ENCODE results near the gene ZNF536.

The ZNF536 gene

DNA sequence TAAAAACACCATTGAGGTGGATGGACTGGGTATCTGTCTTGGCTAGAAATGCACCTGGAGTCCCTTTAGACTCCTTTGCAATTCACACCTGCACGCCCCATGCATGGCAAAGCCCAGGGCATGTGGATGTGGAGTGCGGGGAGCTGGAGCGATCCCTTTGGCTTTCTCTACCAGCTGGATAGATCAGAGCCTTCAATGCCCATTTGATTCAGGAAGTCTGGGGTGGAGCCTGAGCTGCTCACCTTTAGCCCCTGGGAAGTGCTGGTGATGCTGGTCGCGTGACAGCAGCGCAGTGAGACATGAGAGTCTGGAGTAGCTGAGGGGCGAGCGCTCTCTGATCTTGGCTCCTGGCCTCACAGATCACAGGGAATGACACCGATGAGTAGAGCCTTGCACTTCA is 4.8 kb upstream of the ZNF536 start:
- H3K27ac ChIP-seq = no peak overlapping the region
- no peak for TF ChIP-seq Cebpa-rat (IDR thresholded peaks at IDR 0.05)
- no peaks in the 10 kb centered on the region; a peak in 1 of 22 replicates for H3K27me3 ChIP-seq

DNA sequence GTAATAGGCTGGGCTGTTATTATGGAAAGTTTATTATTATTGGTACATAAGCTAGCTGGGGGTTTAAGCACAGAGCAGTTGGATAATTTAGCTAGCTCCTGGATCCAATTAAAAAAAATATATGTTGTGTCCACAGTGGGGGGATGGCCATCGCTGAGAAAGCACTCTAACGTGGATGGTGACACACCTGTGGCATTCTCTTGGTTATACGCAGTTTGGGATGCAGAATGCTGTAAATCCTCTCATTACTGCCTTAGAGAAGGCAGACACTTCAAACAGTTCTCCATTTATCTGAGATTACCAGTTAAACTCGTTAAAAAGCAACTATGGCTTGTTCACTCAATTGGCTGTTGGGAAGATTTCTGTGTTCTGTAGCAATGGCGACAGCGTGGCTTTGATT is 2.4 kb upstream of the ZNF536 start:
- TF ChIP-seq Cebpa-rat (IDR thresholded peaks at IDR 0.05) = no peak
- Histone ChIP-seq H3K36me3 (no peaks in the 10 kb centered on the region), H3K9me3 (replicated peaks in 1 of 11) (peaks cover 0 to 1% (median 0%) of the 10 kb centered on the region in 11 experiments; a peak in 2 of 22 replicates), H3K27ac (no peak overlapping the region), H3K4me2 (no peak overlapping the region), H4K20me1 (no peaks in the 10 kb centered on the region), H3K27me3 (no peaks in the 10 kb centered on the region), H3K9ac (no peak overlapping the region), H3K4me1 (no peaks in the 10 kb centered on the region), H3K4me3 (no peak overlapping the region)

More for the DNA sequence above, 4.8 kb upstream of the ZNF536 start:
- Histone ChIP-seq H3K9ac (no peak overlapping the region), H3K4me2 (no peak overlapping the region), H3K4me3 (no peak overlapping the region), H4K20me1 (no peaks in the 10 kb centered on the region), H3K4me1 (no peaks in the 10 kb centered on the region), H3K36me3 (no peaks in the 10 kb centered on the region), H3K9me3 (replicated peaks in 1 of 11) (no peaks in the 10 kb centered on the region)

DNA sequence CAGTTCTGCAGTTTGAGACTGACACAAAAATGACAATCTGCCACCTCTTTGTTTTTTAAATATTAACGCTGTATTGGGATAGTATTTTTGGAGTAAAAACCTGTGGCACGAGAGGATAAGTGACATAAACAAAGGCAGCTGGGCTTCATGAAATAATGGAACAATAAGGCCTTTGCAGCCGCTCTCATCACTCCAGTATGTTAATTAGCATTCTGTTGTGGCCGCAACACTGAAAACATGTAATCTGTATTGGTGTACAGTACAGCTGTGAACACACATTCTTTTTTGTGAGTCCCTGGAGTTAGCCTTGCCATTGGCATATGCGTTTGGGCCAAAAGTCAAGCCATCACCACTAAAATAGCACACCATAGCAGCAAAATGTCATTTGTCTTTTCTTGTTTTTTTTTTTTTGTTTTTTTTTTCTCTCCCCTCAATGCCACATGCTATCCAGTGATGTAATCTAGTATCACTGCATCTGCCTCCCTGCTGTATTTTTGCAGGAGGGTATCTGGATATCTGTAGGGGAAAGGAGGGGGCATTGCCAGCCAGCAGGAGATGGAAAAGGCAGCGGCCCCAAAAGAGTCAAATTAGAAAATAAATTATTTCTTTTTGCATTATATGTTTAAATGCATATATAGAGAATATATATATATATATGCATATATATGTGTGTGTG is 885 bp upstream of the ZNF536 start:
- Histone ChIP-seq H3K27ac (no peak overlapping the region), H3K4me2 (no peak overlapping the region), H3K9me3 (replicated peaks in 1 of 11) (peaks cover 0 to 10% (median 0%) of the 10 kb centered on the region in 11 experiments; a peak in 5 of 22 replicates), H3K4me3 (no peak overlapping the region), H4K20me1 (no peaks in the 10 kb centered on the region), H3K27me3 (no peaks in the 10 kb centered on the region), H3K36me3 (no peaks in the 10 kb centered on the region), H3K9ac (no peak overlapping the region), H3K4me1 (no peaks in the 10 kb centered on the region)
- TF ChIP-seq Cebpa-rat (IDR thresholded peaks at IDR 0.05) = no peak

DNA sequence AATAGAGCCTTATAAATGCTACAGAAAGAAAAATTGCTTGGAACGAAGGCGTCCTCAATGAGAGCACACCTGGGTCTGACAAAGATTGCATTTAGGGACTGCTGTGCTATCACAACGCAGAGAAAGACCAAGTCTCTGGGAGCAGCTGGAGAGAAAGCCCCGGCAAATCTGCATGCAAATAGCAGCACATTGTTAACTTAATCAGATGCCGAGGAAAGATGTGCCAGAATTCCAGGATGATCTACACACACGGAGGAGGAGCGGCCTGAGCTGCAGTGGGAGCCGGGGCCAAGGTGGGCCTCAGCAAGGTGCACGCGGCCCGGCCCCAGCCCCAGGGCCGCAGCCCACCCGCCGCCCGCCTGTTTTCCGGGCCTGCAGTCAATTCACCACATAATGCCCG is 1.4 kb downstream of the ZNF536 start:
- Histone ChIP-seq H3K27ac (no peak overlapping the region), H3K36me3 (no peaks in the 10 kb centered on the region), H3K4me1 (no peaks in the 10 kb centered on the region), H3K4me2 (no peak overlapping the region), H3K9ac (no peak overlapping the region), H4K20me1 (no peaks in the 10 kb centered on the region), H3K4me3 (no peak overlapping the region), H3K27me3 (no peaks in the 10 kb centered on the region), H3K9me3 (replicated peaks in 1 of 11) (peaks cover 0 to 10% (median 0%) of the 10 kb centered on the region in 11 experiments; a peak in 5 of 22 replicates)
- TF ChIP-seq Cebpa-rat (IDR thresholded peaks at IDR 0.05) = no peak

DNA sequence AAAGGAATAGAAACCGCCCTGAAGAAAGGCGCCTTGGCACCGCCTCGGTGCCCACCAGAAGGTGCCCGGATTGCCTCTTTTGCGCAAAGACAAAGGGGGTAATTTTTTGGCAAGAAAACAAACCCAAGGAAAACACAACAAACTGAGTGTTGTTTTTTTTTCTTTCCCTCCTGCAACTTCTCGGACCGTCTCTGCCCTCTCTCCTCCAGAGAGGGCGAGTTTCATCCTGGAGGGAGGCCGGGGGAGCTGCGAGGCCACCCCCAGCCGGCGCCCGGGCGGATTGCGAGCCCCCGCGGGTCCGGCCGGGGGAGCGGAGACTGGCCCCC is 2.3 kb downstream of the ZNF536 start:
- Histone ChIP-seq H3K9me3 (replicated peaks in 1 of 11) (peaks cover 0 to 10% (median 0%) of the 10 kb centered on the region in 11 experiments; a peak in 5 of 22 replicates), H3K4me1 (no peaks in the 10 kb centered on the region), H3K27me3 (no peaks in the 10 kb centered on the region), H3K4me3 (no peak overlapping the region), H4K20me1 (no peaks in the 10 kb centered on the region), H3K36me3 (no peaks in the 10 kb centered on the region), H3K4me2 (no peak overlapping the region), H3K27ac (no peak overlapping the region), H3K9ac (no peak overlapping the region)
- TF ChIP-seq Cebpa-rat (IDR thresholded peaks at IDR 0.05) = no peak

DNA sequence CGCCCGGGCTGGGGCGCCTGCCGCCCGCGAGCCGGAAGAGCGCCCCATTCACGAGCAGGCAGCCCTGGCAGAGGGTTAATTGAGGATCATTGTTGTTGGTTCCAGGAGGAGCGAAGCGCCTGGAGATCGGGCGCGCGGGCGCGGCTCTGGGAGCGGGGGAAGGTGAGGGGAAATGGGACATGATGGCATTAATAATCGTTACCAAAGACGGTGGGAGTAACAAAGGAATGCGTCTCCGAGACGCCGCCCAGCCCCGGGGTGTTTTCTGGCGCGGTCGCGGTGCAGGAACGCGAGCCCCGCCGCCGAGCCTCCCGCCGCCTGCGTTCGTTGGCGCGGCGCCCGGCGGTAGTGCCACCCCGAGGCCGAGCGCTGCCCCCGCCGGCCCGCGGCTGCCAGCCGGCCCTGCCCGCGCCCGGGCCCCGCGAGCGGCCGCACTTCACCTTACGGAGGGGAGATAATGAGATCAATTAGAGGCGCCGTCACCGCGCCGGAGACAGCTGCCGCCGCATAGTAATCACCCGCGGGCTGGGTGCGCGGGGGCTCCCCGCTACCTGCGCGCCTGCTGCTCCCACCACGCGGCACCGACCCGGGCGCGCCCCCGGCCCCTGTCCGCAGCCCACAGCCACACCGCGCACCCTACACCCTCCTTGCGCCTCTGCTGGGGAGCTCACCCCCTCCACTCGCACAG is 2.8 kb downstream of the ZNF536 start:
- H3K9ac ChIP-seq = no peak overlapping the region
- no peaks in the 10 kb centered on the region for H3K27me3 ChIP-seq
- TF ChIP-seq Cebpa-rat (IDR thresholded peaks at IDR 0.05) = no peak
- H3K36me3 ChIP-seq = no peaks in the 10 kb centered on the region
- no peaks in the 10 kb centered on the region for H3K4me1 ChIP-seq
- H3K9me3 ChIP-seq (replicated peaks in 1 of 11) = peaks cover 0 to 10% (median 0%) of the 10 kb centered on the region in 11 experiments; a peak in 5 of 22 replicates
- no peak overlapping the region for H3K4me2 ChIP-seq
- no peak overlapping the region for H3K4me3 ChIP-seq
- H3K27ac ChIP-seq = no peak overlapping the region
- H4K20me1 ChIP-seq = no peaks in the 10 kb centered on the region

- no peaks in the 10 kb centered on the region for H3K36me3 ChIP-seq
- no peak overlapping the region for H3K4me3 ChIP-seq
- no peaks in the 10 kb centered on the region for H3K27me3 ChIP-seq
- H3K9me3 ChIP-seq (replicated peaks in 1 of 11) = peaks cover 0 to 10% (median 0%) of the 10 kb centered on the region in 11 experiments; a peak in 5 of 22 replicates
- no peak overlapping the region for H3K9ac ChIP-seq
- H3K4me1 ChIP-seq = no peaks in the 10 kb centered on the region
- TF ChIP-seq Cebpa-rat (IDR thresholded peaks at IDR 0.05) = no peak
- H4K20me1 ChIP-seq = no peaks in the 10 kb centered on the region
- no peak overlapping the region for H3K27ac ChIP-seq
- no peak overlapping the region for H3K4me2 ChIP-seq
These were observed 3.4 kb downstream of the ZNF536 start for GRCh38 chr19:30375553-30376031.

- no peak for TF ChIP-seq Cebpa-rat (IDR thresholded peaks at IDR 0.05)
- Histone ChIP-seq H4K20me1 (no peaks in the 10 kb centered on the region; a peak in 1 of 22 replicates), H3K4me1 (no peaks in the 10 kb centered on the region), H3K27me3 (no peaks in the 10 kb centered on the region), H3K4me3 (no peak overlapping the region), H3K9ac (no peak overlapping the region), H3K27ac (no peak overlapping the region), H3K36me3 (no peaks in the 10 kb centered on the region), H3K9me3 (replicated peaks in 1 of 11) (peaks cover 0 to 10% (median 0%) of the 10 kb centered on the region in 11 experiments; a peak in 5 of 22 replicates), H3K4me2 (no peak overlapping the region)
These were observed 4.1 kb downstream of the ZNF536 start for GRCh38 chr19:30376272-30376671.

DNA sequence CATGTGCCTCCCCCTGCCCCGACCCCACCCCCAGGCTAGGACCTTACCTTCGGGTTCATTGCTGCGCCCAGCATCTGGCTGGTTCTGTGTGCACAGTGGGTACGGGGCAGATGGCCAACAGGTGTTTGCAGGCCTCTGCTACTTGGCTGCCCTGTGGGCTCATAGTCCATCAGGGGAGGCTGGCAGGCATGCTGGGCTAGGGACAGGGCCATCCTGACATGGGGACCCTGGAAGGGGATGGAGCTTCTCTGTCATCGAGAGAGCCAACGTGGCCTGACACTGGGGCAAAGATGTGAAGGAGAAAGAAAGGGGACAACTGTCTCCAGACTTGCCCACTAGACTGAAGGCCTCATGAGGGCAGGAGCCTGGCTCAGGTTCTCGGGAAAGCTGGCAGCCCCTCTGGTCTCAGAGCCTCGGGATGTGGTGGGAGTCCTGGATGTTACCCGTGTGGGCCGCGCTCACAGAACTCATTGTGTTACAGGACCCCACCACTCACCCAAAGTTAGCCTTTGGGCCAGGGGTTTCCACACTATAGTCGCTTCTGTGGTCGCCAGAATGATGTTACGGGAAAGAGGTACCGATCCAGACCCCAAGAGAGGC is 4.7 kb downstream of the ZNF536 start:
- TF ChIP-seq Cebpa-rat (IDR thresholded peaks at IDR 0.05) = no peak
- Histone ChIP-seq H3K4me2 (no peak overlapping the region), H4K20me1 (no peaks in the 10 kb centered on the region; a peak in 1 of 22 replicates), H3K9ac (no peak overlapping the region), H3K9me3 (replicated peaks in 1 of 11) (peaks cover 0 to 10% (median 0%) of the 10 kb centered on the region in 11 experiments; a peak in 5 of 22 replicates), H3K4me3 (no peak overlapping the region), H3K4me1 (no peaks in the 10 kb centered on the region), H3K27ac (no peak overlapping the region), H3K36me3 (no peaks in the 10 kb centered on the region), H3K27me3 (no peaks in the 10 kb centered on the region)

Measured in BLaER1 treated with 17β-estradiol and CSF1 and Interleukin-3, amounts not matched to agents 10 nM and 100 nM (cell line).